CD4-positive, alpha-beta T cell treated with Interferon gamma for 1 hour (primary cell): ENCODE measurements around the gene AUTS2.
A peak's percentile ranks its signal among the peaks of the same experiment; 100 is the strongest.
"Not testable (repeated sequence)": the region's sequence is repeated elsewhere in the genome, so short reads cannot be mapped to it uniquely, and the experiment has no call there.

Experiments used
- DNase-seq: peaks from one replicate; pipeline ENCODE4 v3.0.0-alpha.2; 2020

AUTS2 gene

DNA sequence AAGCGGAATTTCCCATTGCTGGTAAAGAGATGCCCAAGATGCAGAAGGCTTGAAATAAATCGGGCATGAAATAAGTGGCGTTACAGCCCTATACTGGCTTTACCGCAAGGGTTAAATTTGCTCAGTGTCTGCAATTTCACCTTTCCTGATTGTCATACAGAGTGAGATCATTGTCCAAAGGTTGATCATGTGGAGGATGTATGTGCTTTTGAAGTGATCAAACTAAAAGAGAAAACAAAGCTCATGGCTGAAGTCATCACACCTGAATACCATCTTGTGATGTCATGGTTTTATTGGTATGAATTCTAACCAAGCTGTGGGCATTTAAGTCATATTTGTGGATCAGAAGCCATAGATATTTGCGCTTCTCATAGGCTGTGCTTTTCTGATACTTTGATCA, 635.5 kb downstream of the AUTS2 start:
- DNase-seq: no peak

DNA sequence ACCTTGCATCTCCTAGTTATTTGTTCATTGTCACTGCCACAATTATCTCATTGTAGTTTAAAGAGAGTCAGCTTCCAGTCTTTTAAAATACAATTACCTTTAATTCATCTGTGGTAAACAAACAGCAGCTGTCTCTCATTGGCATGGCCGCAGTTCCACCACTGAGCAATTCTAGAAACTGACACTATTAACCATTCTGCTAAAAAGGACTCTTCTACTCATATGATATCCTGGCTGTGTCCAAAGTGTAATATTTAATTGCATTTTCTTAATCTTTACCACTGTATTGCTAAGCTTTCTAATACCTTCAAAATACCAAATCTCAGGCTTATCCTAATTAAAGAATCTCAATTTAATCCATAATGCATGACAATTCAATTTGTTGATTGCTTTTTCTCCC, 639.0 kb downstream of the AUTS2 start:
- no peak for DNase-seq

GRCh38 chr7:70237831-70238575, 639.7 kb downstream of the AUTS2 start:
- peak; percentile 11 for DNase-seq

DNA sequence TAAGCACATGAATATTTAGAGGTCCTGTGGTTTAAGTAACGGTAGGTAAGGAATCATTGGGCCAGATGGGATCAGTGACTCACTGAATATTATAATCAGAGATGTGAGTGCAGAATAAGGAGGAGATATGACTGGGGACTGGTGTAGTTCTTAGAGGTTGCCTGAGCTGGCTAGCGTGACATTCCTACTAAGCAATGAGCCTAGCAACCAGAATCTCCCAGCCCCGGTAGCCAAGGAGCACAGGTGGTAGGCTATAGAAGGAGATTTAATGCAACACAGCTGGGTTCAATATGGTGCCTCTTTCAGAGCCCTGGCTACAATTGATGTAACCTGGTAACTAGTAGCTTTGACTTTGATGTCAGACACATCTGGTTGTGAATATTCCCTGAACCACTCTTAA, 641.6 kb downstream of the AUTS2 start:
- DNase-seq: no peak

GRCh38 chr7:70240873-70241272, 642.6 kb downstream of the AUTS2 start:
- DNase-seq: no peak

- no peak for DNase-seq
Observed at GRCh38 chr7:70241536-70242175, 643.4 kb downstream of the AUTS2 start.

DNA sequence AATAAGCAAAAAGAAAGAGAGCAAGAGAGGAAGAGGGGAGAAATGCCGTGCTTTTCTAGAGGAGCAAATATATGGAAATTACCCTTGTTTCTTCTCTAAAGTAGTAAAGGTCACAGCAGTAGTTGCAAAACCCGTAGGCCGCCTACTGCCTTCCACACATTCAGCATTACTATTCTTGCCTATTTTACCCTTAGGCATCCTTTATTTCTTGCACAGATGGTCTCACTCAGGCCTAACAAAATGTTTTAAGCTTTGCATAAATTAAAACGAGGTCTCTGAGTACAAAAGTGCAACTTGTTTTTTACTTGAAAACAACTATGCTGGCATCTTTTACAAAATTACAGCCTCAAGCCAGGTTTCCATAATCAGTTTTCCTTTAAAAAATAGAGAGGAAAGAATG, 644.6 kb downstream of the AUTS2 start:
- DNase-seq: no peak

DNA sequence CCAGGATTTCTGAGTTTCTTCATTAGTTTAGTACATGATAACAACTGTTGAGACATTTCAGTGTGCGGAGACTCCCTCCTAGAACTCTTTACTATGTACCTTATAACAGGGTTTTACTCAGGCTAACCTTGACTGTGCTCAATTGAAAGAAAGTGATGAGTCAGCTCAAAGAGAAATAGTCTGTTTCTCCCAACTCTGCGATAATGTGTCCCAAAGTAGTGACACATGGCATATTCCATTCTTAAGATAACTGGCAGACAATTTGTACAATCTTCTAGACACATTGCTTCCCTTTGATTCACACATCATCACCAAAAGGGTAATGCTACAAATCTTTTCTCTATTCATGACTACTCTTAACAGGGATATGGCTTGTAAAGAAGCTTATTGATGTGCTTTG, 645.2 kb downstream of the AUTS2 start:
- DNase-seq: no peak

- no peak for DNase-seq
Observed at GRCh38 chr7:70257921-70258320, 659.6 kb downstream of the AUTS2 start.

GRCh38 chr7:70259502-70259901, 661.2 kb downstream of the AUTS2 start:
- DNase-seq: no peak

- DNase-seq: no peak
Observed at GRCh38 chr7:70263471-70264255, 665.4 kb downstream of the AUTS2 start.

GRCh38 chr7:70266186-70266585, 667.9 kb downstream of the AUTS2 start:
- DNase-seq: no peak

- DNase-seq: no peak
Observed at GRCh38 chr7:70267381-70268120, 669.3 kb downstream of the AUTS2 start.

- no peak for DNase-seq
Observed at GRCh38 chr7:70268179-70268578, 669.9 kb downstream of the AUTS2 start.

DNA sequence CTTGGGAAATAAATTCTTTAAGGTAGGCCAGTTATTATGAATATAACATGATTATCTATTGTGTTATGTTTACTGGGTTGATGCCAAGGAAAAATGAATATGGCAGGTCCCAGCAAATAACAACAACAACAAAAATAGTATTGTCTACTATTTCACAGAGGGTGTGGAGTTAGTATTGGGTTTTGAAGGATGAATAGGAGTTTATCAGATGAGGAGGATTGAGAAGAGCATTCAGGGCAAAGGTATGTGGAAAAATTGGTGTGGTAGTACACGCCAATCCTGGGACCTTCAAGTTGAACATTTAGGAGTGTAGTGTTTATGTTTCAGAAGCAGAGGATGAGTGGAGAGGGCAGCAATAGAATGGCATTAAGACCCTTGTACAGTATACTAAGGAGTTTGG, 671.9 kb downstream of the AUTS2 start:
- DNase-seq: no peak

GRCh38 chr7:70271617-70272081, 673.4 kb downstream of the AUTS2 start:
- no peak for DNase-seq

DNA sequence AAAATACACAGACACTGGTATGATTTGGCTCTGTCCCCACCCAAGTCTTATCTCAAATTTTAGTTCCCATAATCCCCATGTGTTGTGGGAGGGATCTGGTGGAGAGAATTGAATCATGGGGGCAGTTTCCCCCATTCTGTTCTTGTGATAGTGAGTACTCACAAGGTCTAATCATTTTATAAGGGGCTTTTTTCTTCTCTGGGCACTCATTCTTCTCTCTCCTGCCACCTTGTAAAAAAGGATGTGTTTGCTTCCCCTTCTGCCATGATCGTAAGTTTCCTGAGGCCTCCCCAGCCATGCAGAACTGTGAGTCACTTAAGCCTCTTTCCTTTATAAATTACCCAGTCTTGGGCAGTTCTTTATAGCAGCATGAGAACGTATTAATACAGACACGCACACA, 677.3 kb downstream of the AUTS2 start:
- not testable (repeated sequence) for DNase-seq

DNA sequence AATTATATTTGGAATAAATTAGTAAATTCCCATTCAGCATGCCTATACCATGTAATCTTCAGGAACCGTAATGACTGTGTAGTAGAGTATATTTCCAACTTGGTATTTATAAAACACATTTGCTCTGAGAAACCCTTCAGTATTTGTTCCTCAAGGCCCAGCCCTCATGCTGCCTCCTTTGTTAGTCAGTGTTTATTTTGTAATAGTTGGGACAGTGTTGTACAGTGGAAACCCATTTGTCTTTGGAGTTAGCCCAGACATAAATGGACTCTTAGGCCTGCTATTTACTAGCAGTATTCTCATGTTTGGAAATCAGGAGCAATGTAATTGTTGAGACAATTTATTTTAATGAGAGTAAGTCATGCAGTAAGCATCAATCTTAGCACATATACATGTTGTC, 686.9 kb downstream of the AUTS2 start:
- no peak for DNase-seq

- DNase-seq: no peak
Observed at GRCh38 chr7:70285854-70286253, 687.6 kb downstream of the AUTS2 start.

DNA sequence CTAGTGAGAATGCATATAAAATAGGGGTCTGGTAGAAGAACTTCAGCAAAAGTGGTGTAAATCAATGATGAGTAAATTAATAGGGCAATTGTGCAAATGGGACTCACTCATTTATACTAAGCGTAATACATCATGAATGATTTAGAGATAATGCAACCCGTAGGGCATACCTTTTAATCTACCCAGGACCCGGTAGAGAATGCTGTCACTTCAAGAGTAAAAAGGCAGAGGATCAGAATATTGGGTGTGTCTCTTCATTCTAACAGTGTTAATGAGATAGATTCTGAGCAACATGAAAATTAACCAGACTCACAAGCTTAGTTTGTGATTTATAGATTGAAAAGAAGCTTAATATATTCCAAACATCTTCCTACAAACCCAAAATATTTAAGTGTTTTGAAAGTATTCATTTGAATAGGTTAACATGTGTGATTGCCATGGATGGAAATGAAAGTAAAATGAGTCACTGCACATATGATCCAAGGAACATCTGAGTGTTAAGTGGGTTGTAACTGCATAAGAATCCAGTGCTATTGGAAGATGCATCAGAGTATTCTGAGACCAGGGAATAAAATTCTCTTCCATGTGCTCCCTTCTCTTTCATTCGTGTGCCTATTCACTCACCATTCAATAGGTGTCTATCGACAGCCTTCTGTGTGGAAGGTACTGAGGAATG, 690.6 kb downstream of the AUTS2 start:
- DNase-seq: no peak

GRCh38 chr7:70292716-70293115, 694.4 kb downstream of the AUTS2 start:
- DNase-seq: no peak

GRCh38 chr7:70294211-70294911, 696.1 kb downstream of the AUTS2 start:
- DNase-seq: no peak
